Activated CD8-positive, alpha-beta memory T cell treated with anti-CD3 and anti-CD28 coated beads, Interleukin-2, amount 50 U/mL, for 1 hour (primary cell): ENCODE results near the gene MIGA1.
"Not testable (repeated sequence)": the region's sequence is repeated elsewhere in the genome, so short reads cannot be mapped to it uniquely, and the experiment has no call there.

ENCODE experiments used
- DNase-seq: peaks from one replicate; pipeline ENCODE4 v3.0.0-alpha.2; 2020; ENCODE audit errors: extremely low read depth

MIGA1 gene

DNA sequence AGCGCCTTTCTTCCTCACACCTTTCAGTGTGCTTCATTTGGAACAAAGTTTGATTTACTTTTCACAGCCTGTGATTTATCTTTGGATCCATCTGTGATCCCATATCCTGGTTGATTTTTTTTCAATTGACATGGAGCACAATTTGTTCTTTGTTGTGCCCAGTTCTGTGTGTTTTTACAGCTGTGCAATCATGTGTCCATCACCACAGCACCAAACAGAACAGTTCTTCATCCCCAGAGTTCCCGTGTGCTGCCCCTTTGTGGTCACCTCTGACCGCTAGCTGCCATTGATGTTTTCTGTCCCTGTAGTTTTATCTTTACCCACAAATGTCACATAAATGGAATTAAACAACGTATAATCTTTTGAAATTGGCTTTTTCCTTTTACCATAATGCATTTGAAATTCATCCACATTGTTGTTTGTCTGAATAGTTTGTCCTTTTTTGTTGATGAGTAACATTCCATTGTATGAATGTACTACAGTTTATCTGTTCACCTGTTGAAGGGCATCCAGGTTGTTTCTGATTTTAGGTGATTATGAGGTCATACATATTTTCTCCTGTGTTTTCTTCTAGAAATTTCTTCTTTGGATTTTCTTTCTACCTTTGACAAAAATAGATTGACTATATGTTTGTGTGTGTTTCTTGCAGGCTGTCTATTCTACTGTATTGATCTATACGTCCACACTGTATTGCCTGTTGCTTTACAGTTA is 17.4 kb downstream of the MIGA1 start:
- no peak for DNase-seq

GRCh38 chr1:77797991-77798390 is 18.5 kb downstream of the MIGA1 start:
- no peak for DNase-seq

DNA sequence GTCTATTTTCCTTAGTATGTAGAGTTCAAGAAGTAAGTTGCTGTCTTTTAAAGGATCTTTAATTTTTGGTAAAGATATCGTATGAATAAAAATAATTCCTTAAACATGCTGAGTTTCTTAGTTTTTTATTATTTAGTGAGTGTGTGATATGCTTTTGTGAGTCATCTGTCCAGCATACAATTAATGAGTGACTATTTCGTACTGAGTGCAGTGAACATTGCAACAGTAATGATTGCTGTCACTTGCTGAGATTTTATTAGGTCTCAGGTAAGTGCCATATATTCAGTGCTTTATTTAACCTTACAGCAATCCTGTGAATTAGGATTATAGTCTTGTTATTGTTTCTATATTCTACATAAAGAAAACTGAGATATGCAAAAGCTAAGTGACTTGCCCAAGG is 22.6 kb downstream of the MIGA1 start:
- no peak for DNase-seq

DNA sequence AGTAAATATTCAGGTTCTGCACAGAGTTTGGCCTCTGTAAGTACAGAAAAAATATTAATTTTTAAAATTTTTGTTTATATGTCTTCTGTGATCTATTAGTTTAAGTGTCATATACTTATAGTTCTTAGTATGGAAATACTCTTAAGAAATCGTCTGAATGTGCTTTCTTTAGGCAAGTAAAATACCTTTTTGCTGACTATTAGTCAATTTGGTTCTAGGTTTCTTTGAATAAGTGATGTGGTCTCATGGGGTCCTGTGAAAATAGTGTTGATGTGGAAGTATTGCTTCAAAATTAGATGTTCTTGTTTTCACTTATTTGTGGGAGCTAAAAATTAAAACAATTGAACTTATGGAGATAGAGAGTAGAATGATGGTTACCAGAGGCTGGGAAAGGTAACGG is 23.9 kb downstream of the MIGA1 start:
- DNase-seq = no peak

GRCh38 chr1:77809787-77810462 is 30.5 kb downstream of the MIGA1 start:
- not testable (repeated sequence) for DNase-seq

DNA sequence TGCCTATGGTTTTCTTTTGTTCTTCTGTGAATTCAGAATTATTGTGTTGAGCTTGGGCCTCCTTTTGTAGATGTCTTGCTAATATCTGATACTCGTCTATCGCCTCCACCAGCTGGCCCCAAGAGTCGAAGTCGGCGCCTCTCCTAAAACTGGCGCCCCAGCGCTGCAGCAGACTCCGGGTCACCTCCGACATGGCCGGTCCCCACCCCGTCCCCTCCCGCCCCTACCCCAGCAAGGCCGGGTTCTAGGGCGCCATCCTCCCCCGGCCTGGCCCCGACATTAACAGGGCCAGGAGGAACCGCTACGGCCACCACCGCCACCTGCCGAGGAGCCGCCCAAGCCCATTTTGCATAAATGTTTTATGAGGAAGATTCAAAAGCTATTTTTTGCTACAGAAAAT is 32.1 kb downstream of the MIGA1 start:
- not testable (repeated sequence) for DNase-seq

DNA sequence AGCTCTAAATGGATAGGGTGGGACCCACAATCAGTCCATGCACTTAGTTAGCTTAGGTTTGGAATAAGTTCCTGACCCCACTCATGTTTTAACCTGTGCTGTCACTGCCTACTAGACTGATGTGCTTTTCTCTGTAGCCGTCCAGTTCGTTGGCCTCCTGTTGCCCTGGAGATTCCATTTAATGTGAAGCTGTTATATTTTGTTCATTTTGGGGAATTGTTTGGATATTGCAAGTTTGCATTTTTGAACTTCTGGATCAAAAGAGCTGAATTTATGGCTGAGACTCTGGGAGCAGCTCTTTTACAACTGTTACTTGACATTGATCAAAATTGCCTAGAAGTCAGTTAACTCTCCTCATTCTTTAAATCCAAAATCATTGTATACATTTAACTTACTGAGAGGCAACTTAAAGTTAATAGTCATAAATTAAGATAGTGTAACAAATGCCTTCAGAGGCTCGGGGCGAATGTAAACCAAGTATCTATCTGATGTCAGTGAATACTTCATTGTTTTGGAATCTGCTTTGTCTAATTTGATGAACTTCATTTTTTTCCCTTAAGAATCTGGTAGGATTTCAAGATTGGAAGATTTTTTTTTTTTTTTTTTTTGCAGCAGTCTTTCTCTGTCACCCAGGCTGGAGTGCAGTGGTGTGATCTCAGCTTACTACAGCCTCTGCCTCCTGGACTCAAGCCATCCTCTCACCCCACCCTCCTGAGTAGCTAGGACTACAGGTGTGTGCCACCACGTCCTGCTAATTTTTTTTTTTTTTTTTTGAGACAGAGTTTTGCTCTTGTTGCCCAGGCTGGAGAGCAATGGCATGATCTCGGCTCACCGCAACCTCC is 38.1 kb downstream of the MIGA1 start:
- DNase-seq = no peak

- no peak for DNase-seq
Measured at GRCh38 chr1:77820121-77820520, 40.7 kb downstream of the MIGA1 start.

GRCh38 chr1:77824079-77824478 is 44.6 kb downstream of the MIGA1 start:
- no peak for DNase-seq

GRCh38 chr1:77824694-77825093 is 45.2 kb downstream of the MIGA1 start:
- no peak for DNase-seq

- DNase-seq = no peak
Measured at GRCh38 chr1:77825131-77825709, 45.8 kb downstream of the MIGA1 start.

DNA sequence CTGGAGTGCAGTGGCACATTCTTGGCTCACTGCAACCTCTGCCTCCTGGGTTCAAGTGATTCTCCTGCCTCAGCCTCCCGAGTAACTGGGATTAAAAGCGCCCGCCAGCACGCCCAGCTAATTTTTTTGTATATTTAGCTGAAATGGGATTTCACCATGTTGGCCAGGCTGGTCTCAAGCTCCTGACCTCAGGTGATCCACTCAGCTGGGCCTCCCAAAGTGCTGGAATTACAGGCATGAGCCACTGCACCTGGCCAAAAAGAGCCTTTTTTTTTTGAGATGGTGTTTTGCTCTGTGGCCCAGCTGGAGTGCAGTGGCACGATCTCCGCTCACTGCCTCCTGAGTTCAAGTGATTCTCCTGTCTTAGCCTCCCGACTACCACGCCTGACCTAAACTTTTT is 47.4 kb downstream of the MIGA1 start:
- DNase-seq = not testable (repeated sequence)

DNA sequence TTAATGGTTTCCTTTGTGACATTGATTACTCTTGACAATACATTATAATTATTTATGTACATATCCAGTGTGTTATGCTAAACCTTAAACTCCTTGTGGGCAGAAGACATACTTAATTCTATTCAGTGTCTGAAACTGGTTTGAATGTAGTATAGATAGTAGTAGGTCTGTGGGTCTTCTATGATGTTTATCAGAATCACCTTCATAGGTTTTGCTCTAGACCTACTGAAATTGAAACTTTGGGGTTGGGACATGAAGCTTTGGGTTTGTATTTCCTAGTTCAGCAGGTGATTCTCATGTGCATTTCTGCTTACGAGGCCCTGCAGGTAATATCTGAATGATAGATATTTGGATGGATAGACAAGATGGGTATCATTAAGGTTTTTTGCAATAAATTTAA is 48.6 kb downstream of the MIGA1 start:
- DNase-seq = no peak

DNA sequence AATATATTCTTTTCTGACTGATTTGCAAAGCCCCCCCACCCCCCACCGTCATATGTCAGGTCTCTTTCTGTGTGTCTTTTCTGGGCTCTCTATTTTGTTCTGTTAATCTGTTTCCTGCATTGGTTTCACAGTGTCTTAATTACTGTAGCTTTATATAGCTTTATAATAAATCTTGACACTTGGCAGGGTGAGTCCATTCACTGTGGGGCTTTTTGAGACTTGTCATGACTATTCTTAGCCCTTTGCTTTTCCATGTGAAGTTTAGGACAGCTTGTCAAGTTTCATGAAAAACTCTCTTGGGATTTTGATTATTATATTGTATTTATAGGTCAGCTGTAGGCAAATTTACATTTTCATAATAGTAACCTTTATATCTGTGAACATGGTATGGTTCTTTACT is 50.4 kb downstream of the MIGA1 start:
- no peak for DNase-seq

DNA sequence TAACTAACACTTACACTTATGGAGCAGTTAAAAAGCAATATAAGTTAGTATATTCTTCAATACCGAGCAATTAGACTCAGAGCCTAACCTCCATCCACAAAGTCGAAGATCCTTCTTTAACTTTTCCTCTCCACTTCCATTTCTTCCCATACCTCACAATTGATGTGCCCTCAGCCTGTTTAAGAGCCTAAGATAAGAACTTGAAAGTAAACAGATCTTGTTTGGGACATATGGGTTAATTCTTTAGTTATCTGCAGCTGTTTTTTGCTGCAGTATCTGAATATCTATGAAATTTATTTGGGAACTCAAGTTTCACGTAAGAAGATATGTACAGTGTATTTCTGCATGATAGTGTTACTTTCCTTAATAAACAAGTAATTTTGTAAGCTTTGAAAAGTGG is 51.5 kb downstream of the MIGA1 start:
- DNase-seq = no peak

DNA sequence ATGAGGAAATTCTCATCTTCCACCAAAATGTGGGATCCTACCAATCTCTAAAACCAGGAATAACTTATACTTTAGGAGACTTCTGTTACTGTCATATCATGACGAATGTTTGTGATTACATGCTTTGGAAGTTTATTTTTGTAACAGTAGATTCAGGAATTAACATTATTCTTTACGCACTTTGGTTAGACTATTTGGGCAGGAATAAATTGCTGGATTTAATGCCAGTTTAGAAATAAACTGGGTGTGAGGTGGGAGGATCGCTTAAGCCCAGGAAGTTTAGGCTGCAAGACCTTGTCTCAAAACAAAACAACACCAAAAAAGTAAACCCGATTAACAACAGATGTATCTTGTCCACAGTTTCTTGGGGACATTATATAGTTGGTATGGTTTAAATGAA is 52.1 kb downstream of the MIGA1 start:
- DNase-seq = no peak

DNA sequence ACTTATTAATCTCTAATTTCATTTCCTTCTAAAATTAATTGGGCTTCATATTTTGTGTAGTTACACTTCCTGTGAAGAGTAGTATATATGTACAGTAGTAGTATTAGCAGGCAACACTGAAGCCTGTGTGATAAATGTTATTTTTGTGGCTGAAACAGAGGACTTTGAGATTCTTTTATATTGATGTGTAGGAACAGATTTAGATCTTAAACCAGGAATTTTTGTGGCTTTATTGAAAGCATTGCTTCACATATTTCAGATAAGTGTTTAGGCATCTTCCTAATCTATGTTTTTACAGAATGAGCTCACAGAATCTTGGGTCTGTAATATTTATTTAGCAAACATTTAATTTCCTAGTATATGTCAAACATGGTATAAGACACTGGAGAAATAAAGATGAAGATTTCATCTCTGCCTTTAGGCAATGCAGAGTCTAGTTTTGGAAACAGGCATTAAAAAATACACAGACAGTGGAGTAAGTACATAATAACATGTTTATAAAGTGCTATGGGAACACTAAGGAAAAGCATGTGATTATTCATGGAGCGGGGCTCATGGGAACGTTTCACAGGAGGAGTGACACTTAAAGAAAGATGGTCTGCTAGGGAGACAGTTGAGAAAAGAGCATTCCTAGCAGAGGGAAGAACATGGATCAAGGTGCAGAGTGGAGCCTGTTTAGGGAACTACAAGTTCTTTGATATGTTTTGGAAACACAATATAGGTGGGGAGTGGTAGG is 52.7 kb downstream of the MIGA1 start:
- no peak for DNase-seq

DNA sequence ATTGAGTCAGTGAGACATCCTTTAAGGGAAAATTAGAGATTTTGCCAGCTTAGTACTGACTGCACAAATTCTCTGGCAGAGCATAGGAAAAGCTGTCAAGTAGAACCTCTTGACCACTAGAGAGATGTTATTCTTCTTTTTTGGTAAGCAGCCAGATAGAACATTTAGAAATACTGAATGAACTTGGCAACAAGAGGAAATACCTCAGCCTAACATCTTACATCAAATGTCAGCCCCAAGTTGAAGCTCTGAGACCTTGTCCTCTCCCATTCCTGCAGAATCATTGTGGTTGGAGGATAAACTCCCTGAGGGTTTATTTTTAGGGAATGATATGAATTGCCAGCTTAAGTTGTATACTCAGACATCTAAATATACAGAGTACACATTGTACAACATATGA is 53.5 kb downstream of the MIGA1 start:
- DNase-seq = no peak

GRCh38 chr1:77833521-77834100 is 54.2 kb downstream of the MIGA1 start:
- DNase-seq = no peak

DNA sequence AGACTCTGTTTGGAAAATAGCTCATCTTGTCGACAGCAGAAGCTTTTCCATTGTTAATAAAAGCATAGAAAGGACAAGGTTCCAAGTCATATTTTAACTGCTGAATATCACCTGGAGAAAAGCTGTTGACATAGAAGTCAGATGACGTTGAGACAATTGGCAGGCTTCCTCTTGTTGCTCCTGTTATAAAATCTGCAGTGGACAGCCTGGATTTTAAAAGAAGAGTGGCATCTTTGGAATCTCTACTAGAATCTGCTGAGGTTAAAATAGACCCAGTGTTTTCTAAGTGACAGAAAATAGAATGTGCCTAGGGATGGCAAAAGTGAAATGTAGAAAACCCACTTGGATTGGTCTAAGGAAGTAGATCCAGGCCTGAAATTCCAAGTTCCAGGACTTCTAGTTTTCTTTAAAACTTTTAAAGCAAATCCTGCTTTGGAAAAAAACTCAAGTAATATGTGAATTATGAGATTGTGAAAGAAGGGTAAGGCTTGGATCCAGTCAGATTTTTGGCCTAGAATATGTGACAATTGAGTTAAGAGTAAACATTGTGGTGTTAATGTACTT is 55.4 kb downstream of the MIGA1 start:
- DNase-seq = no peak

DNA sequence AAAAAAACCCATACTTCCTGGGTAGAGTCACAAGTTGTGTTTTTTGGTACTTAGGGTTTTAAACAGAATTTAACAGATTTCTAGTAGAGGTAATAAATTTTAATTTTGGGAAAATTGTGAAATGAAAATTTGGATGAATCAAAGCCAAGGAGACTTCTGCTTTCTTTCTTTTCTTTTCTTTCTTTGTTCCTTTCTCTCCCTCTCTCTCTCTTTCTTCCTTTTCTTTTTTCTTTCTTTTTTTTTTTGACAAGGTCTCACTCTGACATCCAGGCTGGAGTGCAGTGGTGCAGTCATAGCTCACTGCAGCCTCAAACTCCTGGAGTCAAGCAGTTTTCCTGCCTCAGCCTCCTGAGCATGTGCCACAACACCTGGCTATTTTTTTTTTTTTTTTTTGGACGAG is 62.1 kb downstream of the MIGA1 start:
- no peak for DNase-seq
